GM10248 (cell line): Measurements from ENCODE around the gene PTPN2.
"Not testable (repeated sequence)": the region's sequence is repeated elsewhere in the genome, so short reads cannot be mapped to it uniquely, and the experiment has no call there.

Experiments used
- CTCF ChIA-PET: fragments of 300-600 bp; sonication (Branson Sonifier 250); formaldehyde crosslinking; extraction: SDS; loops from one replicate; lab custom pipeline; 2021; ENCODE audit warnings: antibody characterized with exemption; lab: Yijun Ruan, JAX
- POLR2A ChIA-PET: fragments of 350-650 bp; sonication (Branson Sonifier 250); formaldehyde crosslinking; extraction: SDS; loops from one replicate; lab custom pipeline; 2020; ENCODE audit warnings: antibody characterized with exemption; lab: Yijun Ruan, JAX
- DNase-seq: peaks from one replicate; pipeline ENCODE4 v3.0.0; 2012; ENCODE audit errors: extremely low spot score
- TF ChIP-seq, protein P1 (sequence below): IDR thresholded peaks from 2 replicates; pipeline ENCODE4 v1.5.1; 2012; ENCODE audit warnings: mild to moderate bottlenecking, low read depth; ENCODE audit errors: extremely low read depth, missing control alignments, control extremely low read depth

PTPN2 gene

DNA sequence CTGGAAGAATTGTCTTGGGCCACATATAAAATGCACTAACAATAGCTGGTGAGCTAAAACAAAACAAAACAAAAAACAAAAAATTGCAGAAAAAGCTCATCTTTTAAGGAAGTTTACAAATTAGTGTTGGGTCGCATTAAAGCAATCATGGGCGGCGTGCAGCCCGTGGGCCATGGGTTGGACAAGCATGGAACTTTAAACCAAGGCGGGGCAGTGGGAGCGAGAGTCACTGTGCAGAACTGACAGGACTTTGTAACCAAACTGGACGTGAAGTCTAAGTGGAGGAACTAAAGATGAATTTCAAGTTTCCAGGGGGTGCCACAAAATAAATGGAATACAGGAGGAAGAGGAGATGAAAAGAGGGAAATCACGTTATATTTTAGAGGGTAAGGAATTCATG is 100.5 kb downstream of the PTPN2 start:
- no peak for DNase-seq
- POLR2A ChIA-PET: no interaction called here
- TF ChIP-seq, protein P1, sequence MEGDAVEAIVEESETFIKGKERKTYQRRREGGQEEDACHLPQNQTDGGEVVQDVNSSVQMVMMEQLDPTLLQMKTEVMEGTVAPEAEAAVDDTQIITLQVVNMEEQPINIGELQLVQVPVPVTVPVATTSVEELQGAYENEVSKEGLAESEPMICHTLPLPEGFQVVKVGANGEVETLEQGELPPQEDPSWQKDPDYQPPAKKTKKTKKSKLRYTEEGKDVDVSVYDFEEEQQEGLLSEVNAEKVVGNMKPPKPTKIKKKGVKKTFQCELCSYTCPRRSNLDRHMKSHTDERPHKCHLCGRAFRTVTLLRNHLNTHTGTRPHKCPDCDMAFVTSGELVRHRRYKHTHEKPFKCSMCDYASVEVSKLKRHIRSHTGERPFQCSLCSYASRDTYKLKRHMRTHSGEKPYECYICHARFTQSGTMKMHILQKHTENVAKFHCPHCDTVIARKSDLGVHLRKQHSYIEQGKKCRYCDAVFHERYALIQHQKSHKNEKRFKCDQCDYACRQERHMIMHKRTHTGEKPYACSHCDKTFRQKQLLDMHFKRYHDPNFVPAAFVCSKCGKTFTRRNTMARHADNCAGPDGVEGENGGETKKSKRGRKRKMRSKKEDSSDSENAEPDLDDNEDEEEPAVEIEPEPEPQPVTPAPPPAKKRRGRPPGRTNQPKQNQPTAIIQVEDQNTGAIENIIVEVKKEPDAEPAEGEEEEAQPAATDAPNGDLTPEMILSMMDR: no peak
- CTCF ChIA-PET: interaction anchor here (0.9 to 2.3 kb wide), 4 partner anchors 13 to 57 kb away, joined by 3 to 6 read pairs (median 4); no protein-coding TSS in a partner anchor

DNA sequence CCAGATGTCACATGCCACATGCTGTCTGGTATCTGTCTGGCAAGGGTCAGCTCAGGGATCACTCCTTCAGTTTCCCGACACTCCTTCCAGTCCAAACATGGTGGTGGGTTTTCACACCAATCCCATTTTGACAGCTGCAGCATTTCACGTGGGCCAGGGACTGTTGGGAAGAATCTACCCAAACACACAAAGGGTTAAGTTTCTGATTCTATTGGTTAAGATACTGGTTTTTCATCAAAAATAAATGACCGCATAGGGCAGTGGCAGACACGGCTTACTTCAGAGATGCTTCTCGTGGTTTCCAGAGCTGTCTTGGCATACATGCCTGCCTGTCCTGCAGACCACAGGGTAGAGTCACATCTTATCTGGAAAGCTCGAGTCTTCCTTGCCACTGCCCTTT is 101.5 kb downstream of the PTPN2 start:
- no peak for DNase-seq
- ChIA-PET POLR2A (no interaction called here), CTCF (interaction anchor here (0.8 to 2.6 kb wide), 5 partner anchors 18 to 152 kb away, joined by 3 to 6 read pairs (median 5); no protein-coding TSS in a partner anchor)
- TF ChIP-seq, protein P1: no peak

DNA sequence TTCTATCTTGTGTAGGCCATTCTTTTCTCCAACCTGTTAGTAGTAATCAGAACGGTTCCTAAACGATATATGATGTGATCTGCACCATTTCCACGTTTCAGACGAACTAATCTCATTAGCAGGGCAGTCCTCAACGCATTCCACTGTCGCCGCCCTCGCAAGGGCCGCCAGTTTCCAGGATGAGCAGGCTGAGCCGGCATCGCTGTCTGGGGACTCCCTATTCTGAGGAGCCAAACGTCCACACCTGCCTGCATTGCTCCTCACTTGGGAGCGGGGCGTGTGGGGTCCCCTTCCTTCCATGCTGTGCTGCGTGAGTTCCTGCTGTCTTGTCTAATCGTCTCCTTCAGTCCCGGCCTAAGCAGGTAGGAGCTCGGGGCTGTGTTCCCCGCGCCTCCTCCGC is 104.6 kb downstream of the PTPN2 start:
- TF ChIP-seq, protein P1: no peak
- POLR2A ChIA-PET: no interaction called here
- CTCF ChIA-PET: no interaction called here

DNA sequence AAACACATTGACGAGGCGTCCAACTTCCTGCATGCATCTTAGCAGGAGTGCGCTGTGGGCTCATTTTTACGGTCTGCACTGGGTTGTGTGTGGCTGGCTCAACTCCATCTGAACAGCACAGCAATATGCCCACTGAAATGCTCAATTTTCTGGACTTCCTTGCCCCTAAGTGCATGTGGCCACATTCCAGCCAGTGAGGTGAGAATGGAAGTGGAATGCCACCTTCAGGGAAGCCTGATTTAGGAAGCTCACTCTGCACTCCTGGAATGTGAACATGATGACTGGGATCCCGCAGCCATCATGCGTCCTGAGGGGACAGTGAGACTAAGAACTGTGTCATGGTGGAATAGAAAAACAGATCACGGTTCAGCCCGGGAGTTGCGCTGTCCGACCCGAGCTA is 105.0 kb downstream of the PTPN2 start:
- ChIA-PET CTCF (no interaction called here), POLR2A (no interaction called here)
- DNase-seq: no peak
- TF ChIP-seq, protein P1: no peak

More for the DNA sequence above, 104.6 kb downstream of the PTPN2 start:
- DNase-seq: no peak

DNA sequence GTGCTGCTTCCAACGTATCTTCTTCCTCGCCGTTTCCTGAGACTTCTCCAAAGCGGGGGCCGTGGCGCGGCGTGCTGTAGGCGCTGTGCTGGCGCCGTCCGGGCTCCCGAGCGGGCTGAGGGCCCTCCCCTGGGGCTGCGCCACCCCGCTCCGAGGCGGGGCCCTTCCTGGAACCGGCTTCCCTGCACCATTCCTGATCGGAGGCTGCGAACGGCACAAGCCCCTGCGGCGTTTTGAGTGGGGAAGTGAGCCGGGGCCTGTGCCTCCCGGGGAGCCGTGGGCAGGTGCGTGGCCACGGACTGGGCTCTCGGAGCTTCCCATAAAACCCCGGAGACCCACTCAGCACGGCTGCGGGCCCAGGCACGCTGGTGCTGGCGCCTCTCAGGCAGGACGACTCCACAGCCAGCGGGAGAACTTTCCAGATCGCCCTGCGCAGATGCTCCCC is 106.5 kb downstream of the PTPN2 start:
- POLR2A ChIA-PET: no interaction called here
- TF ChIP-seq, protein P1: no peak
- CTCF ChIA-PET: no interaction called here
- DNase-seq: no peak

DNA sequence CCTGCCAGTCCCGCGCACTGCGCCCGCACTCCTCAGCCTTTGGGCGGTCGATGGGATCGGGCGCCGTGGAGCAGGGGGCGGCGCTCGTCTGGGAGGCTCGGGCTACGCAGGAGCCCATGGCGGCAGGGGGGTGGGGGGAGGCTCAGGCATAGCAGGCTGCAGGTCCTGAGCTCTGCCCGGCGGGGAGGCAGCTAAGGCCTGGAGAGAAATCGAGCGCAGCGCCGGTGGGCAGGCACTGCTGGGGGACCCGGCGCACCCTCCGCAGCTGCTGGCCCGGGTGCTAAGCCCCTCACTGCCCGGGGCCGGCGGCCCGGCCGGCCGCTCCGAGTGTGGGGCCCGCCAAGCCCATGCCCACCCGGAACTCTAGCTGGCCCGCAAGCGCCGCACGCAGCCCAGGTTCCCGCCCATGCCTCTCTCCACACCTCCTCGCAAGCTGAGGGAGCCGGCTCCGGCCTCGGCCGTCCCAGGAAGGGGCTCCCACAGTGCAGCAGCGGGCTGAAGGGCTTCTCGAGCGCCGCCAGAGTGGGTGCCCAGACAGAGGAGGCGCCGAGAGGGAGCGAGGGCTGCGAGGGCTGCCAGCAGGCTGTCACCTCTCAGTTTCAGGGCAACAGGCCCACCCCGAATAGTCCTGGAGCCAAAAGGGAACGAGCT is 107.1 kb downstream of the PTPN2 start:
- CTCF ChIA-PET: interaction anchor here (0.8 to 1.3 kb wide), 3 partner anchors 12 to 33 kb away, joined by 3 read pairs; no protein-coding TSS in a partner anchor
- POLR2A ChIA-PET: no interaction called here
- TF ChIP-seq, protein P1: no peak
- no peak for DNase-seq

DNA sequence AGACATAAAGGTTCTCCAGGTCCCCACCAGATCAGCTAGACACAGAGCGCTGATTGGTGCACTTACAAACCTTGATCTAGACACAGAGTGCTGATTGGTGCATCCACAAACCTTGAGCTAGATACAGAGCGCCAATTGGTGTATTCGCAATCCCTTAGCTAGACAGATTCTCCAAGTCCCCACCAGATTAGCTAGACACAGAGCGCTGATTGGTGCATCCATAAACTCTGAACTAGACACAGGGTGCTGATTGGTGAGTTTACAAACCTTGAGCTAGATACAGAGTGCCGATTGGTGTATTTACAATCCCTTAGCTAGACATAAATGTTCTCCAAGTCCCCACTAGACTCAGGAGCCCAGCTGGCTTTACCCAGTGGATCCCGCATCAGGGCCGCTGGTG is 107.6 kb downstream of the PTPN2 start:
- POLR2A ChIA-PET, DNase-seq: not testable (repeated sequence)
- CTCF ChIA-PET: interaction anchor here (0.8 to 1.3 kb wide), 3 partner anchors 13 to 32 kb away, joined by 3 read pairs; no protein-coding TSS in a partner anchor
